ENCODE data around the gene PTPRN2.

Gene PTPRN2

GRCh38 chr7:158018098-158018762, 569.4 kb downstream of the PTPRN2 start:
- no peak for DNase-seq (ENCODE audit: low read depth in 2 of 2)

GRCh38 chr7:158017111-158018097, 570.2 kb downstream of the PTPRN2 start:
- DNase-seq (ENCODE audit: low read depth in 2 of 2) = no peak

GRCh38 chr7:158016180-158017097, 571.2 kb downstream of the PTPRN2 start:
- no peak for DNase-seq (ENCODE audit: low read depth in 2 of 2)

GRCh38 chr7:158015403-158016179, 572.0 kb downstream of the PTPRN2 start:
- no peak for DNase-seq (ENCODE audit: low read depth in 2 of 2)

GRCh38 chr7:158014976-158015375, 572.6 kb downstream of the PTPRN2 start:
- DNase-seq (ENCODE audit: low read depth in 2 of 2) = no peak

- no peak for DNase-seq (ENCODE audit: low read depth in 2 of 2)
Observed at GRCh38 chr7:158013085-158013668, 574.4 kb downstream of the PTPRN2 start.

GRCh38 chr7:158011941-158012340, 575.7 kb downstream of the PTPRN2 start:
- no peak for DNase-seq (ENCODE audit: low read depth in 2 of 2)

GRCh38 chr7:158010961-158011693, 576.5 kb downstream of the PTPRN2 start:
- DNase-seq (ENCODE audit: low read depth in 2 of 2) = no peak

- DNase-seq (ENCODE audit: low read depth in 2 of 2) = no peak
Observed at GRCh38 chr7:158009886-158010285, 577.7 kb downstream of the PTPRN2 start.

- no peak for DNase-seq (ENCODE audit: low read depth in 2 of 2)
Observed at GRCh38 chr7:158008267-158008666, 579.4 kb downstream of the PTPRN2 start.

- no peak for DNase-seq (ENCODE audit: low read depth in 2 of 2)
Observed at GRCh38 chr7:158007697-158008257, 579.8 kb downstream of the PTPRN2 start.

GRCh38 chr7:158006841-158007696, 580.6 kb downstream of the PTPRN2 start:
- no peak for DNase-seq (ENCODE audit: low read depth in 2 of 2)

- DNase-seq (ENCODE audit: low read depth in 2 of 2) = no peak
Observed at GRCh38 chr7:158005531-158005930, 582.1 kb downstream of the PTPRN2 start.

- DNase-seq (ENCODE audit: low read depth in 2 of 2) = no peak
Observed at GRCh38 chr7:158004123-158004490, 583.5 kb downstream of the PTPRN2 start.

- DNase-seq (ENCODE audit: low read depth in 2 of 2) = no peak
Observed at GRCh38 chr7:158003441-158004122, 584.0 kb downstream of the PTPRN2 start.

- DNase-seq (ENCODE audit: low read depth in 2 of 2) = no peak
Observed at GRCh38 chr7:158002486-158003080, 585.0 kb downstream of the PTPRN2 start.

- DNase-seq (ENCODE audit: low read depth in 2 of 2) = no peak
Observed at GRCh38 chr7:158001621-158002320, 585.9 kb downstream of the PTPRN2 start.
